GM10248 (cell line): ENCODE measurements around the gene NEMP1.

ENCODE experiments used
- CTCF ChIA-PET: fragments of 300-600 bp; sonication (Branson Sonifier 250); formaldehyde crosslinking; extraction: SDS; loops from one replicate; lab custom pipeline; 2021; ENCODE audit warnings: antibody characterized with exemption; lab: Yijun Ruan, JAX
- POLR2A ChIA-PET: fragments of 350-650 bp; sonication (Branson Sonifier 250); formaldehyde crosslinking; extraction: SDS; loops from one replicate; lab custom pipeline; 2020; ENCODE audit warnings: antibody characterized with exemption; lab: Yijun Ruan, JAX
- DNase-seq: peaks from one replicate; pipeline ENCODE4 v3.0.0; 2012; ENCODE audit errors: extremely low spot score
- TF ChIP-seq, protein P1 (sequence below): IDR thresholded peaks from 2 replicates; pipeline ENCODE4 v1.5.1; 2012; ENCODE audit warnings: mild to moderate bottlenecking, low read depth; ENCODE audit errors: extremely low read depth, missing control alignments, control extremely low read depth

NEMP1 gene

DNA sequence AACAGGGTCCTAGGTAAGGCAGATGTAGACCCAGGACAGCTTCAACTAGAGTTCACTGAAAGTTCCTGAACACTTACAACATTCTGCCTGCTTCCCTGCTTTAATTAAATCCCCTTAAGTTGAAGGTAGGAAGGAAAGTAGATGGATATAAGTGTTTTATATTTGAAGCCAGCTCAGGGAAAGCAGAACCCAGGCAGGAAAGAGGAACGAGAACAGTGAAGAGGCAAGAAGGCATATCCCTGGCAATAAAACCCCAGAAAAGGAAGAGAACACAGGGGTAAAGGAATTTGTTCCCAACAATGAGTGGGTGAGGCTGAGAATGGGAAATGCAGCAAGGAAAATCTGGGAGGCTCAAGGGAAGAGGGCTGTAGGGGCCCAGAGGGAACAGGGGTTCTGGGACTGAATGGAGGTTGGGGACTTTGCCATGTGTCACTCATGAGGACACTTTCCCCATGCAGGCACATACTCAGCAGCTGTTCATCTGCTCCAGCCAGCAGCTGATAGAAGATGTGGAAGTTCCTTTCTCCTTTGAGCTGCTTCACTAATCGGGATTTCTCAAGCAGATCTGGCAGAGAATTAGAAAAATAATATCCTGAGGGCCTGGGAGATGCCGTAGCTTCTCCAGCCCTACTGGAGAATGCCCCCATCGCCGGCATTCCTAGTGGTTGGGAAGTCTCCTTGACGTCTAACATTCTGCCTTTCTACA is 32.4 kb downstream of the NEMP1 start:
- TF ChIP-seq, protein P1, sequence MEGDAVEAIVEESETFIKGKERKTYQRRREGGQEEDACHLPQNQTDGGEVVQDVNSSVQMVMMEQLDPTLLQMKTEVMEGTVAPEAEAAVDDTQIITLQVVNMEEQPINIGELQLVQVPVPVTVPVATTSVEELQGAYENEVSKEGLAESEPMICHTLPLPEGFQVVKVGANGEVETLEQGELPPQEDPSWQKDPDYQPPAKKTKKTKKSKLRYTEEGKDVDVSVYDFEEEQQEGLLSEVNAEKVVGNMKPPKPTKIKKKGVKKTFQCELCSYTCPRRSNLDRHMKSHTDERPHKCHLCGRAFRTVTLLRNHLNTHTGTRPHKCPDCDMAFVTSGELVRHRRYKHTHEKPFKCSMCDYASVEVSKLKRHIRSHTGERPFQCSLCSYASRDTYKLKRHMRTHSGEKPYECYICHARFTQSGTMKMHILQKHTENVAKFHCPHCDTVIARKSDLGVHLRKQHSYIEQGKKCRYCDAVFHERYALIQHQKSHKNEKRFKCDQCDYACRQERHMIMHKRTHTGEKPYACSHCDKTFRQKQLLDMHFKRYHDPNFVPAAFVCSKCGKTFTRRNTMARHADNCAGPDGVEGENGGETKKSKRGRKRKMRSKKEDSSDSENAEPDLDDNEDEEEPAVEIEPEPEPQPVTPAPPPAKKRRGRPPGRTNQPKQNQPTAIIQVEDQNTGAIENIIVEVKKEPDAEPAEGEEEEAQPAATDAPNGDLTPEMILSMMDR: no peak
- ChIA-PET POLR2A (no interaction called here), CTCF (interaction anchor here (0.7 to 7.3 kb wide), 7 partner anchors 11 to 66 kb away, joined by 3 to 64 read pairs (median 3); partner anchors contain the start of gene STAT6)
- DNase-seq: no peak

DNA sequence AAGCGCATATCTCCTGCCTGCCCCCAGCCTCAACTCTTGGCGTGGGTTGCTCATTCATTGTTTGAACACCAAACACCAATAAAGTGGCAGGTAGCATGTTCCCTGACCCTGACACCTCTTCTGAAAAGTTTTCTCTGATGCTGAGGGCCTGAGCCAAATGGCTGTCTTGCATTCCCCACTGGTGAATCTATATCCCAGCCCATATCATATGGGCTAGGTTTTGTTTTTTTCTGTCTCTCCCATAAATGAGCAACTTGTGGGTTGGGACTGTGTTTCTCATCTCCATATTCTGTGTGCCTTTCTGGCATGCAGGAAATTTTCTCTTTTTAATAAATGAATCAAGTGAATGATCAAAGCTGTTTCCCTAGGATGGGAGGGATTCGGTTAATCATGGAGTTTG is 33.7 kb downstream of the NEMP1 start:
- DNase-seq: no peak
- ChIA-PET POLR2A (no interaction called here), CTCF (interaction anchor here (1.2 to 1.3 kb wide), 2 partner anchors 57 to 68 kb away, joined by 3 read pairs; no protein-coding TSS in a partner anchor)
- TF ChIP-seq, protein P1: no peak

DNA sequence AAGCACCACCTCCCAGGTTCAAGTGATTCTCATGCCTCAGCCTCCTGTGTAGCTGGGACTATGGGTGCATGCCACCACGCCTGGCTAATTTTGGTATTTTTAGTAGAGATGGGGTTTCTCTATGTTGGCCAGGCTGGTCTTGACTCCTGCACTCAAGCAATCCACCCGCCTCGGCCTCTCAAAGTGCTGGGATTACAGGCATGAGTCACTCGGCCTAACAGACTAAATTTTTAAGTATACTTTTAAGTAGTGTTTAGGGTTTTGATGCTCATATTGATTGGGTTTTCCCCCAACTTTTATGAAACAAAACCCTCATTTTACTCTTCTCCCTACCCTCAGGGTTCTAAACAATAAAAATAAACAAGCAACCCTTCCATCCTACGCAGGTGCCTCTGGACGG is 34.1 kb downstream of the NEMP1 start:
- TF ChIP-seq, protein P1: no peak
- CTCF ChIA-PET: interaction anchor here (1.3 to 1.7 kb wide), 2 partner anchors 13 to 57 kb away, joined by 3 to 6 read pairs; no protein-coding TSS in a partner anchor

DNA sequence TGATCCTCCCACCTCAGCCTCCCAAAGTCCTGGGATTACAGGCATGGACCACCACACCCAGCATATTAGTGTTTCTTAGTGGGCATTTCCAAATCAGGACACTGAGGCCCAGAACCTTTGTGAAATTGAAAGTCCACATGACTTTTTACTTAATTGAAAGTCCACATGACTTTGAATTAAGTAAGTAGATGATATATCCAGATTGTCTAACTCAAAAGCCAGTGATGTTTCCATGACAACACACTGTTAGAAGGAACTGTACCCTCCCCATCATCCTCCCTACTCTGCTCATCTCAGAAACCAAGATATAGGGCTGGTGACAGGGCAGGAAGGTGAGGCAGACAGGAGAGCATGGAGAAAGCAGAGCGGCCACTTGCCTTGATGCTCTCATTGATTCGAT is 35.9 kb downstream of the NEMP1 start:
- ChIA-PET POLR2A (no interaction called here), CTCF (interaction anchor here (1.5 to 1.7 kb wide), 2 partner anchors 11 to 18 kb away, joined by 5 to 6 read pairs; no protein-coding TSS in a partner anchor)

More for the DNA sequence above, 34.1 kb downstream of the NEMP1 start:
- POLR2A ChIA-PET: no interaction called here
- no peak for DNase-seq

DNA sequence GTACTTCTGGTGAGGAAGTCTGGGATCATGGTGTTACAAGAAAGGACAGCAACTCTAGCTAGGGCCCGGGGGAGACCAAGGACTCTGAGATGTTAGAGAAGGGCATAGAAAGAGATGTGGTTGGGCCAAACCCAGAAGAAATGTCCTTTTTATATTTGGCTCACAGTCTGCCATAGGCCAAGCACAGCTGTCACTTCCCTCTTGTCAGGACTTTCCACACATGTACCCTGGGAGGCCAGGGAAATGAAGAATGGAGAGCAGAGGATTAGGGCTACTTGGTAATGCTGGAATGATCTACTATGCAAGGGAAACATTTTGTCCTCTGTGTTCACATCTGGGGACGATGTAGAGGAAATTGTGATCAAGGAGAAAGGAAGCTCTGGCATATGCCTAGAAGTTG is 37.8 kb downstream of the NEMP1 start:
- CTCF ChIA-PET: interaction anchor here (0.8 to 3.6 kb wide), 8 partner anchors 9 to 202 kb away, joined by 3 to 17 read pairs (median 5); partner anchors contain the start of gene MYO1A
- DNase-seq: no peak
- POLR2A ChIA-PET: no interaction called here

More for the DNA sequence above, 35.9 kb downstream of the NEMP1 start:
- DNase-seq: no peak
- TF ChIP-seq, protein P1: no peak

DNA sequence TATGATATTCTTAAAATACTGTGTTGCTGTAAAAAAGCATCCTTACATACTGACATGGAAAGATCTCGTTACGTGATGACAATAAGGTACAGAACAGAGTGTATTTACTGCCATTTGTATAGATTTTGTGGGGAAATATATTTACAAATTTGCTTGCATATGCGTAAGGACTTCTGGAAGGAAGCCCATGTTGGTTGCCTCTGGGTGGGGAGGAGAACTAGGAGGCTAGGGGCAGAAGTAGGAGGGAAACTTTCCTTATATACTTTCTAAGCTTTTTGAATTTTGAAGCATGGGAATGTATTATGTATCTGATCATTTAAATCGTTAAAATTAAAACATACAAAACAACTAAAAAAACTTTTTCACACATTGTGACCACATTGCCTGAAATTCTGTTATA is 38.4 kb downstream of the NEMP1 start:
- TF ChIP-seq, protein P1: no peak
- CTCF ChIA-PET: interaction anchor here (1.5 to 3.6 kb wide), 6 partner anchors 9 to 203 kb away, joined by 3 to 17 read pairs (median 6); partner anchors contain the start of gene MYO1A
- POLR2A ChIA-PET: no interaction called here
- no peak for DNase-seq

More for the DNA sequence above, 37.8 kb downstream of the NEMP1 start:
- TF ChIP-seq, protein P1: no peak
